Type B pancreatic cell (in vitro differentiated cells): ENCODE measurements around the gene ADGRE1. TPM values are rescaled to one million over a fixed set of nuclear protein-coding genes. Genes with fewer than 3 reads are reported as not detected.
"Not testable (repeated sequence)": the region's sequence is repeated elsewhere in the genome, so short reads cannot be mapped to it uniquely, and the experiment has no call there.

Experiments
- DNase-seq: peaks from one replicate; pipeline ENCODE4 v3.0.0; 2021; ENCODE audit warnings: mixed read lengths; ENCODE audit not compliant: unreplicated experiment; ENCODE audit errors: extremely low spot score
- H3K27ac Mint-ChIP-seq: 2 replicates; pipeline ENCODE4 v1.8.0; 2021; ENCODE audit warnings: mild to moderate bottlenecking, mixed read lengths
- H3K27me3 Mint-ChIP-seq: 2 replicates; pipeline ENCODE4 v1.8.0; 2021; ENCODE audit warnings: mixed read lengths
- H3K36me3 Mint-ChIP-seq: 2 replicates; pipeline ENCODE4 v1.8.0; 2021; ENCODE audit warnings: mixed read lengths
- H3K4me1 Mint-ChIP-seq: one replicate; pipeline ENCODE4 v1.8.0; 2021; ENCODE audit warnings: mixed read lengths; ENCODE audit not compliant: unreplicated experiment
- H3K4me3 Mint-ChIP-seq: 2 replicates; pipeline ENCODE4 v1.8.0; 2021; ENCODE audit warnings: mild to moderate bottlenecking, mixed read lengths
- H3K9me3 Mint-ChIP-seq: 2 replicates; pipeline ENCODE4 v1.8.0; 2021; ENCODE audit warnings: mixed read lengths
- total RNA-seq: library from RNA; stranded (reverse); gene quantifications from 2 replicates; pipeline ENCODE4 v1.2.1, GENCODE V29; 2021; ENCODE audit warnings: low replicate concordance
- TF ChIP-seq, protein P1 (sequence below): fragments of 200-600 bp; sonication (generic); conservative IDR thresholded peaks from 2 replicates; pipeline ENCODE4 v1.5.0; 2021; ENCODE audit warnings: antibody characterized with exemption, mild to moderate bottlenecking

ADGRE1 gene
- total RNA-seq, 1 donor from 2014 or later: not detected

DNA sequence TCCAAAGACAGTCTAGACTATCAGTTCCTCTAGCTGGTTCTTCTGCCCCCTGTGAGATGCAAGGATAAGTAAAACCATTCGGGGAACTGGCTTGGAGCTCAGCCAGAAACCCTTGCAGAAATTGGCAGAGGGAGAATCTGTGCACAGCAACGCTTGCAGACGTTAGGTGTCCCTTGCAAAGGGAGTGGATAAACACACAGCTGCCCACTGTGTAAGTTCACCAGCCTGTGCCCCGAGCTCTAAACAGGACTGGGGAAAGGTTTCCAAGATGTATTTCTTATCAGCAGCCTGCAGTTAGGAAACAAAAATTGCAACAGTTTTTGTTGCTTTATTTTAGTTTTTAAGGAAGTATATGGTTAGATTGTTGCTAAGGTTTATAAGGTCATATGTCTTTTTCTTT lies 19.0 kb upstream of the ADGRE1 start:
- Mint-ChIP-seq H3K27ac (no peak overlapping the region), H3K4me1 (no peaks in the 10 kb centered on the region), H3K36me3 (no peaks in the 10 kb centered on the region), H3K9me3 (peaks cover 5% of the 10 kb centered on the region), H3K27me3 (peaks cover 16% of the 10 kb centered on the region), H3K4me3 (no peak overlapping the region)
- DNase-seq: no peak
- TF ChIP-seq, protein P1, sequence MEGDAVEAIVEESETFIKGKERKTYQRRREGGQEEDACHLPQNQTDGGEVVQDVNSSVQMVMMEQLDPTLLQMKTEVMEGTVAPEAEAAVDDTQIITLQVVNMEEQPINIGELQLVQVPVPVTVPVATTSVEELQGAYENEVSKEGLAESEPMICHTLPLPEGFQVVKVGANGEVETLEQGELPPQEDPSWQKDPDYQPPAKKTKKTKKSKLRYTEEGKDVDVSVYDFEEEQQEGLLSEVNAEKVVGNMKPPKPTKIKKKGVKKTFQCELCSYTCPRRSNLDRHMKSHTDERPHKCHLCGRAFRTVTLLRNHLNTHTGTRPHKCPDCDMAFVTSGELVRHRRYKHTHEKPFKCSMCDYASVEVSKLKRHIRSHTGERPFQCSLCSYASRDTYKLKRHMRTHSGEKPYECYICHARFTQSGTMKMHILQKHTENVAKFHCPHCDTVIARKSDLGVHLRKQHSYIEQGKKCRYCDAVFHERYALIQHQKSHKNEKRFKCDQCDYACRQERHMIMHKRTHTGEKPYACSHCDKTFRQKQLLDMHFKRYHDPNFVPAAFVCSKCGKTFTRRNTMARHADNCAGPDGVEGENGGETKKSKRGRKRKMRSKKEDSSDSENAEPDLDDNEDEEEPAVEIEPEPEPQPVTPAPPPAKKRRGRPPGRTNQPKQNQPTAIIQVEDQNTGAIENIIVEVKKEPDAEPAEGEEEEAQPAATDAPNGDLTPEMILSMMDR: no peak

- not testable (repeated sequence) for DNase-seq, H3K4me1 Mint-ChIP-seq, H3K27ac Mint-ChIP-seq, H3K36me3 Mint-ChIP-seq, H3K9me3 Mint-ChIP-seq, H3K4me3 Mint-ChIP-seq
- H3K27me3 Mint-ChIP-seq: peaks cover 13% of the 10 kb centered on the region
Measured at GRCh38 chr19:6869151-6869882, 18.1 kb upstream of the ADGRE1 start.

DNA sequence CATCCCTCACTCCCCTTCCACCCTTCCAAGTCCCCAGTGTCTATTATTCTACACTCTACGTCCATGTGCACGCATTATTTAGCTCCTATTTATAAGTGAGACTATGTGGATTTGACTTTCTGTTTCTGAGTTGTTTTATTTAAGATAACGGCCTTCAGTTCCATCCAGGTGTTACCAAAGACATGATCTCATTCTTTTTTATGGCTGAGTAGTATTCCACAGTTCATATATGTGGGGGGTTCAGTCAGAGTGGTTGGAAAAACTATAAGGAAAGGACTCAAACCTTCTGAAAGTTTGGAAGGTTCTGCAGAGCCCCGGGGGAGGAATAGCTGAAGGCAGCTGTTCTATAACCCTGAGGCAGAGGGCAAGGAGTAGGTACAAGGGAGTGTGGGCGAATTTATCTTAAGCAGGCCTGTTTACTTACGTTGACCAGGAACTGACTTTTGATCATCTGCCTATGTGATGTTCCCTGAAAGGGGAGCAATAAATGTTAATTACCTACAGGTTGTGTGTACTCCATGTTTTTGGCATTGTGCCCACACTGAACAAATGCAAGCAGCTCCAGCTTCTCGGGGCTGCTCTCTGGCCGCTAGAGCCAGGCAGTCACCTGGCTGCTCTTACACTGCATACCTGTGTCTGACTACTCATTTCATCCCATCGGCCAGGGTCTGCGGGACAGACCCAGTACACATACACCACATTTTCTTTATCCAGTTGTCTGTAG lies 13.5 kb upstream of the ADGRE1 start:
- Mint-ChIP-seq H3K4me3 (no peak overlapping the region), H3K27ac (no peak overlapping the region), H3K36me3 (no peaks in the 10 kb centered on the region), H3K4me1 (no peaks in the 10 kb centered on the region), H3K9me3 (peaks cover 9% of the 10 kb centered on the region), H3K27me3 (peaks cover 3% of the 10 kb centered on the region)
- no peak for DNase-seq
- TF ChIP-seq, protein P1: no peak

DNA sequence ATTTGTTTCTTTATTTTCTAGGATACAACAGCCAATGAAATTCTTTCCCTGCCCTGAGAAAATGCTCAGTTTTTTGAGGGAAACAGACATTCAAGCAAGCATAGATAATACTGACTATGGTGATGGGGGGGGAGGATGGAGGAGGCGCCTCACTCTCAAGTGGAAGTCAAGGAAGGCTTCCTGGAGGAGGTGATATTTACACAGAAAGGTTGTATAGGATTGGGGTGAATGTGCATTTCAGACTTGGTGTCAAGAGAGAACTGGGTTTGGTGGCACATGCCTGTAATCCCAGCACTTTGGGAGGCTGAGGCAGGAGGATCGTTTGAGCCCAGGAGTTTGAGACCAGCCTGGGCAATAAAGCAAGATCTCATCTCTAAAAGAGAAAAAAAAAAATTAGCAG lies 12.2 kb upstream of the ADGRE1 start:
- TF ChIP-seq, protein P1: no peak
- no peaks in the 10 kb centered on the region for H3K36me3 Mint-ChIP-seq
- no peak overlapping the region for H3K4me3 Mint-ChIP-seq
- H3K4me1 Mint-ChIP-seq: no peaks in the 10 kb centered on the region
- H3K27ac Mint-ChIP-seq: no peak overlapping the region
- peaks cover 3% of the 10 kb centered on the region for H3K27me3 Mint-ChIP-seq
- no peak for DNase-seq
- H3K9me3 Mint-ChIP-seq: peaks cover 15% of the 10 kb centered on the region

DNA sequence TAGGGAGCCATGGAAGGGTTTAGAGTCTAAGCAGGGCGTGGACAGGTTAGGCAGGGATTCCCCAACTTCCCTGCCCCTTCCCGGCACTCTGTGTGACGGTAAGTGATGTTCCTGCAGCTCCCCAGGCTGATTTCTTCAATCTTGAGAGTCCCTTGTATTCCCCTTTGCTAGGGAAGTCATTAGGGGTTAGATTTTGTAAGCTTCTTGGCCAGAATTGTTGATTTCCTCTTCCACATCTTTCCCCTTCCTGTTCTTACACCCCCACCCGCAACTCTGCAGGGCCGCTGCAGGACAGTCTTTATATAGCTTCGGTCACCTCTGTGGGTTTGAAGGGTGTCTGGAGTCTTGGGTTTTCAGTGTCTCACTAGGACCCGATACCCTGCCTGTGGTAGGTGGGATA lies 10.6 kb upstream of the ADGRE1 start:
- peaks cover 3% of the 10 kb centered on the region for H3K27me3 Mint-ChIP-seq
- TF ChIP-seq, protein P1: no peak
- no peaks in the 10 kb centered on the region for H3K36me3 Mint-ChIP-seq
- no peaks in the 10 kb centered on the region for H3K4me1 Mint-ChIP-seq
- H3K27ac Mint-ChIP-seq: no peak overlapping the region
- no peak for DNase-seq
- H3K4me3 Mint-ChIP-seq: no peak overlapping the region
- H3K9me3 Mint-ChIP-seq: peaks cover 11% of the 10 kb centered on the region

DNA sequence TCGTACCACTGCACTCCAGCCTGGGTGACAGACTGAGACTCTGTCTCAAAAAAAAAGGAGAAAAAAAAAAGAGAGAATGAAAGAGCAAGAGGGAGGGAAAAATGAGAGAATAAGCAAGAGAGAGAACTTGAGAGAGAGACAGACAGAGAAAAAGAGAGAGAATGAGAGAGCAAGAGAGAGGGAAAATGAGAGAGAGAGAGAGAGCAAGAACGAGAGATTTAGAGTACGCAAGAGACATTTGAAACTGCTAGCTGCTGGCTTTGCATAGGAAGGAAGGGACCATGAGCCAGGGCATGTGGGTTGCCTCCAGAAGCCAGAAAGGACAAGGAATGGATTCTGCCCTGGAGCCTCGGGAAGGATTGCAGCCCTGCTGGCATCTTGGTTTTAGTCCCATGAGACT lies 9.6 kb upstream of the ADGRE1 start:
- peaks cover 3% of the 10 kb centered on the region for H3K27me3 Mint-ChIP-seq
- no peak overlapping the region for H3K4me3 Mint-ChIP-seq
- TF ChIP-seq, protein P1: no peak
- H3K36me3 Mint-ChIP-seq: no peaks in the 10 kb centered on the region
- H3K9me3 Mint-ChIP-seq: peaks cover 11% of the 10 kb centered on the region
- no peak overlapping the region for H3K27ac Mint-ChIP-seq
- H3K4me1 Mint-ChIP-seq: no peaks in the 10 kb centered on the region
- no peak for DNase-seq
